PC-3 (cell line): Measurements from ENCODE around the gene CREBRF. TPM values are rescaled to one million over a fixed set of nuclear protein-coding genes. Genes with fewer than 3 reads are reported as not detected.

ENCODE experiments used
- ATAC-seq: fragments of 200-7000 bp; cut with Tn5 transposase; 2 replicates; pipeline ENCODE4 v1.9.1; 2020; ENCODE audit warnings: mild to moderate bottlenecking, moderate library complexity
- BruUV-seq: library from RNA; stranded (reverse); fragments of 400-500 nt; replicated peaks from 2 replicates; lab custom pipeline; 2021; lab: Mats Ljungman, UMichigan
- CTCF ChIA-PET: fragments of 300-600 bp; sonication (Branson Sonifier 250); formaldehyde crosslinking; loops from one replicate; lab custom pipeline; 2022; ENCODE audit warnings: antibody characterized with exemption; lab: Charles Lee
- POLR2A ChIA-PET: fragments of 300-600 bp; sonication (Branson Sonifier 250); formaldehyde crosslinking; loops from one replicate; lab custom pipeline; 2022; ENCODE audit warnings: antibody characterized with exemption; ENCODE audit not compliant: unreplicated experiment; lab: Charles Lee
- DNase-seq: peaks from one replicate; pipeline ENCODE4 v3.0.0-alpha.2; 2015
- H2AFZ ChIP-seq: fragments of 300-600 bp; sonication (generic); 2 replicates; pipeline ENCODE4 v1.6.0; 2016; ENCODE audit warnings: antibody characterized with exemption, low read length
- H3F3A ChIP-seq: fragments of 300-600 bp; sonication (generic); one replicate; pipeline ENCODE4 v1.6.0; 2017; ENCODE audit warnings: antibody characterized with exemption, low read length, control low read depth, mild to moderate bottlenecking; ENCODE audit not compliant: unreplicated experiment
- H3K27ac ChIP-seq: fragments of 300-600 bp; sonication (generic); 2 replicates; pipeline ENCODE4 v1.5.1; 2016; ENCODE audit warnings: mild to moderate bottlenecking, low read length
- H3K27me3 ChIP-seq: fragments of 300-600 bp; sonication (generic); 2 replicates; pipeline ENCODE4 v1.6.1; 2016; ENCODE audit warnings: low read length, mixed read lengths
- H3K36me3 ChIP-seq: fragments of 300-600 bp; sonication (generic); 2 replicates; pipeline ENCODE4 v1.6.1; 2016; ENCODE audit warnings: low read depth, mixed run types, low read length, mixed read lengths
- H3K4me1 ChIP-seq: fragments of 300-600 bp; sonication (generic); 2 replicates; pipeline ENCODE4 v1.5.1; 2016; ENCODE audit warnings: low read length; ENCODE audit not compliant: insufficient read depth
- H3K4me2 ChIP-seq: fragments of 300-600 bp; sonication (generic); 2 replicates; pipeline ENCODE4 v1.6.0; 2016; ENCODE audit warnings: low read length
- H3K4me3 ChIP-seq: fragments of 300-600 bp; sonication (generic); 2 replicates; pipeline ENCODE4 v1.5.1; 2016; ENCODE audit warnings: mild to moderate bottlenecking, low read length, mixed read lengths
- H3K79me2 ChIP-seq: fragments of 300-600 bp; sonication (generic); 2 replicates; pipeline ENCODE4 v1.6.1; 2017; ENCODE audit warnings: low read length, mixed read lengths
- H3K9ac ChIP-seq: fragments of 300-600 bp; sonication (generic); 2 replicates; pipeline ENCODE4 v1.6.0; 2016; ENCODE audit warnings: mild to moderate bottlenecking, low read length
- H3K9me2 ChIP-seq: fragments of 300-600 bp; sonication (generic); replicated peaks from 2 replicates; pipeline ENCODE4 v1.6.1; 2016; ENCODE audit warnings: mixed run types, low read length, mixed read lengths
- H3K9me3 ChIP-seq: fragments of 300-600 bp; sonication (generic); 2 replicates; pipeline ENCODE4 v1.6.1; 2016; ENCODE audit warnings: low read length, mixed read lengths
- H4K20me1 ChIP-seq: fragments of 300-600 bp; sonication (generic); 2 replicates; pipeline ENCODE4 v1.6.1; 2016; ENCODE audit warnings: low read length, mixed read lengths
- CTCF ChIP-seq: fragments of 300-600 bp; sonication (generic); conservative IDR thresholded peaks from 2 replicates; pipeline ENCODE4 v1.5.1; 2017; ENCODE audit warnings: antibody characterized with exemption, low read depth, mild to moderate bottlenecking, low read length
- EZH2 ChIP-seq: fragments of 300-600 bp; sonication (generic); IDR thresholded peaks from one replicate; pipeline ENCODE4 v1.6.1; 2017; ENCODE audit warnings: antibody characterized with exemption, mild to moderate bottlenecking, low read length; ENCODE audit not compliant: unreplicated experiment
- EZH2phosphoT487 ChIP-seq: fragments of 300-600 bp; sonication (generic); IDR thresholded peaks from 2 replicates; pipeline ENCODE4 v1.6.1; 2018; ENCODE audit warnings: mild to moderate bottlenecking, antibody characterized with exemption, low read length, borderline replicate concordance
- intact Hi-C: fragments of 100-400 bp; cut with micrococcal nuclease; formaldehyde crosslinking; loops from 2 replicates; pipeline ENCODE4 v1.9.0; 2023
- total RNA-seq: library from RNA; depleted of rRNA; stranded (reverse); fragments of >200 nt; gene quantifications from 2 replicates; pipeline ENCODE4 v1.2.3, GENCODE V29; 2014

The CREBRF gene
- total RNA-seq, 1 experiment from 2014 or later, result 4.9 TPM

DNA sequence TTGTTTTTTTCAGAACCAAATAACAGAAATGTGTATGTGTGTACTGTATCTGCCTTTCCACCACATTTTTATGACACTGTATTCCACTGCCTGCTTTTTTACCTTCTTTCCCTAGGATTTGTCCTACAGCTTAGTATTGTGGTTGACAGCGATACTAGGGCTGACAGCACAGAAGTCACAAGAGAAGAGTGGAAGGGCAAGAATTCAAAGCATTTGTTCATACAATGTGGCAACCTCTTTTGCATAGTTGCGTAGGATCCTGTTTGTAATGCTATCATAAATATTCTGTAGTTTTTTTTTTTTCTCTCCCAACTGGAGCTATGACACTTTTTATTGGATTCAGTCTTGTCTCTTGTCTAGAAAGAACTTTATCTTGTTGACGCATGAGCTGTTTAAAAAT, 82.6 kb downstream of the CREBRF start:
- intact Hi-C loops, result no loop called here
- no peak for ATAC-seq
- H3K4me2 ChIP-seq, result no peak overlapping the region
- no peaks in the 10 kb centered on the region for H3K36me3 ChIP-seq
- H3F3A ChIP-seq, result no peaks in the 10 kb centered on the region
- no peak for DNase-seq
- H3K27ac ChIP-seq, result no peak overlapping the region
- POLR2A ChIA-PET, result no interaction called here
- no peaks in the 10 kb centered on the region for H3K79me2 ChIP-seq
- no peak overlapping the region for H3K4me3 ChIP-seq
- H2AFZ ChIP-seq, result no peak overlapping the region
- CTCF ChIA-PET, result no interaction called here
- H3K9ac ChIP-seq, result no peak overlapping the region
- no TSS peak for BruUV-seq
- no peaks in the 10 kb centered on the region for H3K9me3 ChIP-seq
- no peaks in the 10 kb centered on the region for H3K9me2 ChIP-seq
- no peaks in the 10 kb centered on the region for H4K20me1 ChIP-seq
- TF ChIP-seq CTCF (no peak), EZH2 (no peak), EZH2phosphoT487 (no peak)
- H3K4me1 ChIP-seq, result no peaks in the 10 kb centered on the region; the same call in 1 of the 2 replicates
- H3K27me3 ChIP-seq, result no peaks in the 10 kb centered on the region

GRCh38 chr5:173139631-173140030, 83.5 kb downstream of the CREBRF start:
- ChIA-PET POLR2A (no interaction called here), CTCF (no interaction called here)
- ATAC-seq (no peak), DNase-seq (no peak)
- H2AFZ ChIP-seq, result no peak overlapping the region
- intact Hi-C loops, result loop anchor here (10.0 kb wide), 1 partner anchor 435 kb away; no protein-coding TSS in a partner anchor
- H3K9ac ChIP-seq, result no peak overlapping the region
- no peak overlapping the region for H3K4me3 ChIP-seq
- H3K4me2 ChIP-seq, result no peak overlapping the region
- no peaks in the 10 kb centered on the region for H3F3A ChIP-seq
- BruUV-seq, result no TSS peak
- H3K36me3 ChIP-seq, result no peaks in the 10 kb centered on the region
- no peaks in the 10 kb centered on the region; the same call in 1 of the 2 replicates for H3K4me1 ChIP-seq
- no peak overlapping the region for H3K27ac ChIP-seq
- no peaks in the 10 kb centered on the region for H3K9me2 ChIP-seq
- no peaks in the 10 kb centered on the region for H4K20me1 ChIP-seq
- no peaks in the 10 kb centered on the region for H3K27me3 ChIP-seq
- no peaks in the 10 kb centered on the region for H3K9me3 ChIP-seq
- H3K79me2 ChIP-seq, result no peaks in the 10 kb centered on the region
- no peak for TF ChIP-seq CTCF
- TF ChIP-seq EZH2phosphoT487, result no peak
- TF ChIP-seq EZH2, result no peak

GRCh38 chr5:173140769-173141168, 84.6 kb downstream of the CREBRF start:
- ATAC-seq (no peak), DNase-seq (no peak)
- CTCF ChIA-PET, result no interaction called here
- no peaks in the 10 kb centered on the region; the same call in 1 of the 2 replicates for H3K4me1 ChIP-seq
- POLR2A ChIA-PET, result no interaction called here
- intact Hi-C loops, result loop anchor here (10.0 kb wide), 1 partner anchor 436 kb away; no protein-coding TSS in a partner anchor
- H2AFZ ChIP-seq, result no peak overlapping the region
- no peaks in the 10 kb centered on the region for H3K27me3 ChIP-seq
- no peaks in the 10 kb centered on the region for H4K20me1 ChIP-seq
- H3K4me3 ChIP-seq, result no peak overlapping the region
- no peaks in the 10 kb centered on the region for H3K9me2 ChIP-seq
- H3K36me3 ChIP-seq, result no peaks in the 10 kb centered on the region
- BruUV-seq, result no TSS peak
- no peak overlapping the region for H3K9ac ChIP-seq
- TF ChIP-seq CTCF, result no peak
- no peak for TF ChIP-seq EZH2phosphoT487
- no peak for TF ChIP-seq EZH2
- H3K9me3 ChIP-seq, result no peaks in the 10 kb centered on the region
- H3K79me2 ChIP-seq, result no peaks in the 10 kb centered on the region; the same call in 1 of the 2 replicates
- no peak overlapping the region for H3K4me2 ChIP-seq
- no peak overlapping the region for H3K27ac ChIP-seq
- H3F3A ChIP-seq, result no peaks in the 10 kb centered on the region
